HEK293T (cell line): ENCODE results near the gene GNG13.

Experiments used
- ARNT ChIP-seq: fragments of 450-650 bp; IDR thresholded peaks from 2 replicates; pipeline ENCODE4 v1.6.1; 2017; ENCODE audit warnings: mild to moderate bottlenecking
- ELF4 ChIP-seq: fragments of 450-650 bp; IDR thresholded peaks from 2 replicates; pipeline ENCODE4 v1.6.1; 2017; ENCODE audit warnings: antibody characterized with exemption
- FOXA1 ChIP-seq: fragments of 450-650 bp; IDR thresholded peaks from 2 replicates; pipeline ENCODE4 v1.6.1; 2016; ENCODE audit warnings: mild to moderate bottlenecking
- FOXK2 ChIP-seq: fragments of 450-650 bp; IDR thresholded peaks from 2 replicates; pipeline ENCODE4 v1.6.1; 2016; ENCODE audit warnings: mild to moderate bottlenecking
- FOXM1 ChIP-seq: fragments of 450-650 bp; IDR thresholded peaks from 2 replicates; pipeline ENCODE4 v1.6.1; 2017; ENCODE audit warnings: mild to moderate bottlenecking, borderline replicate concordance
- HDGF ChIP-seq: fragments of 450-650 bp; IDR thresholded peaks from 2 replicates; pipeline ENCODE4 v1.6.1; 2017; ENCODE audit warnings: antibody characterized with exemption, borderline replicate concordance
- LEF1 ChIP-seq: fragments of 450-650 bp; IDR thresholded peaks from 2 replicates; pipeline ENCODE4 v1.6.1; 2017; ENCODE audit warnings: mild to moderate bottlenecking, borderline replicate concordance
- SP1 ChIP-seq: fragments of 450-650 bp; IDR thresholded peaks from 2 replicates; pipeline ENCODE4 v1.6.1; 2017
- TARDBP ChIP-seq: fragments of 450-650 bp; IDR thresholded peaks from 2 replicates; pipeline ENCODE4 v1.6.1; 2016
- TF ChIP-seq, protein P1 (sequence below): fragments of 450-650 bp; IDR thresholded peaks from 2 replicates; pipeline ENCODE4 v1.6.1; 2016

DNA sequence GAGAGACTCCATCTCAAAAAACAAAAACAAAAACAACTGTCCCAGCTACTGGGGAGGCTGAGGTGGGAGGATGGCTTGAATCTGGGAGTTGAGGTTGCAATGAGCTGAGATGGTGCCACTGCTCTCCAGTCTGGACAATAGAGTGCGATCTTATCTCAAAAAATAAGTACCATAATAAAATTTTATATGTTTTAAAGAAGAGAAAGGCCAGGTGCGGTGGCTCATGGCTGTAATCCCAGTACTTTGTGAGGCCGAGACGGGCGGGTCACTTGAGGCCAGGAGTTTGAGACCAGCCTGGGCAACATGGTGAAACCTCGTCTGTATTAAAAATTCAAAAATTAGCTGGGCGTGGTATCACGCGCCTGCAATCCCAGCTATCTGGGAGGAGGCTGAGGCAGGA is 23.7 kb downstream of the GNG13 start:
- TF ChIP-seq TARDBP (no peak), ELF4 (no peak), FOXA1 (no peak), SP1 (no peak), HDGF (no peak), ARNT (no peak), FOXK2 (no peak), LEF1 (no peak), FOXM1 (no peak)
- TF ChIP-seq, protein P1, sequence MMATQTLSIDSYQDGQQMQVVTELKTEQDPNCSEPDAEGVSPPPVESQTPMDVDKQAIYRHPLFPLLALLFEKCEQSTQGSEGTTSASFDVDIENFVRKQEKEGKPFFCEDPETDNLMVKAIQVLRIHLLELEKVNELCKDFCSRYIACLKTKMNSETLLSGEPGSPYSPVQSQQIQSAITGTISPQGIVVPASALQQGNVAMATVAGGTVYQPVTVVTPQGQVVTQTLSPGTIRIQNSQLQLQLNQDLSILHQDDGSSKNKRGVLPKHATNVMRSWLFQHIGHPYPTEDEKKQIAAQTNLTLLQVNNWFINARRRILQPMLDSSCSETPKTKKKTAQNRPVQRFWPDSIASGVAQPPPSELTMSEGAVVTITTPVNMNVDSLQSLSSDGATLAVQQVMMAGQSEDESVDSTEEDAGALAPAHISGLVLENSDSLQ = no peak
